ENCODE results near the gene KCTD18.

Gene KCTD18

GRCh38 chr2:200528228-200528627 is 18.4 kb upstream of the KCTD18 start:
- no peak overlapping the region for H3K27ac ChIP-seq
- peaks cover 7% of the 10 kb centered on the region for H3K36me3 ChIP-seq
- H3K9me3 ChIP-seq = no peaks in the 10 kb centered on the region
- peaks cover 16 to 17% of the 10 kb centered on the region in 2 experiments for H3K4me1 ChIP-seq (ENCODE audit: control insufficient read depth in 1 of 2, insufficient read depth in 1 of 2, low read depth in 1 of 2, low read length in 1 of 2)
- no peak for TF ChIP-seq CTCF (IDR thresholded peaks at IDR 0.05)
- H3K27me3 ChIP-seq = peaks cover 10% of the 10 kb centered on the region
- no peak overlapping the region for H3K4me3 ChIP-seq (ENCODE audit: low read depth in 1 of 2, low read length in 1 of 2)

GRCh38 chr2:200525882-200526651 is 16.2 kb upstream of the KCTD18 start, which contains the start of gene SGO2:
TSS of gene SGO2 (plus strand) at chr2:200526207. CDS start at chr2:200532976, 6,769 bp downstream.
- Histone ChIP-seq H3K36me3 (no peaks in the 10 kb centered on the region), H3K27ac (peak within 1 kb of the TSS; percentile 61), H3K9me3 (no peaks in the 10 kb centered on the region), H3K4me1 (ENCODE audit: control insufficient read depth in 1 of 2, insufficient read depth in 1 of 2, low read depth in 1 of 2, low read length in 1 of 2) (peaks cover 16 to 17% of the 10 kb centered on the region in 2 experiments), H3K27me3 (peaks cover 22% of the 10 kb centered on the region), H3K4me3 (ENCODE audit: low read depth in 1 of 2, low read length in 1 of 2) (peak within 1 kb of the TSS; percentile 80 to 86)
- peak; percentile 46 for TF ChIP-seq CTCF (IDR thresholded peaks at IDR 0.05)

- peaks cover 16 to 17% of the 10 kb centered on the region in 2 experiments for H3K4me1 ChIP-seq (ENCODE audit: control insufficient read depth in 1 of 2, insufficient read depth in 1 of 2, low read depth in 1 of 2, low read length in 1 of 2)
- H3K9me3 ChIP-seq = no peaks in the 10 kb centered on the region
- H3K27ac ChIP-seq = peak overlapping the region; percentile 61
- TF ChIP-seq CTCF (IDR thresholded peaks at IDR 0.05) = no peak
- H3K4me3 ChIP-seq (ENCODE audit: low read depth in 1 of 2, low read length in 1 of 2) = peak overlapping the region; percentile 80 to 86
- H3K27me3 ChIP-seq = peaks cover 23% of the 10 kb centered on the region
- no peaks in the 10 kb centered on the region for H3K36me3 ChIP-seq
Measured at GRCh38 chr2:200525551-200525881, 15.6 kb upstream of the KCTD18 start.

- peaks cover 23% of the 10 kb centered on the region for H3K27me3 ChIP-seq
- peaks cover 16 to 17% of the 10 kb centered on the region in 2 experiments for H3K4me1 ChIP-seq (ENCODE audit: control insufficient read depth in 1 of 2, insufficient read depth in 1 of 2, low read depth in 1 of 2, low read length in 1 of 2)
- peak overlapping the region in 1 of 2 experiments; percentile 80 for H3K4me3 ChIP-seq (ENCODE audit: low read depth in 1 of 2, low read length in 1 of 2)
- no peak overlapping the region for H3K27ac ChIP-seq
- H3K9me3 ChIP-seq = no peaks in the 10 kb centered on the region
- TF ChIP-seq CTCF (IDR thresholded peaks at IDR 0.05) = no peak
- H3K36me3 ChIP-seq = no peaks in the 10 kb centered on the region
Measured at GRCh38 chr2:200525066-200525465, 15.2 kb upstream of the KCTD18 start.

- Histone ChIP-seq H3K9me3 (no peaks in the 10 kb centered on the region), H3K36me3 (no peaks in the 10 kb centered on the region), H3K27ac (no peak overlapping the region), H3K4me3 (ENCODE audit: low read depth in 1 of 2, low read length in 1 of 2) (no peak overlapping the region), H3K27me3 (peaks cover 23% of the 10 kb centered on the region), H3K4me1 (ENCODE audit: control insufficient read depth in 1 of 2, insufficient read depth in 1 of 2, low read depth in 1 of 2, low read length in 1 of 2) (peaks cover 16 to 17% of the 10 kb centered on the region in 2 experiments)
- no peak for TF ChIP-seq CTCF (IDR thresholded peaks at IDR 0.05)
Measured at GRCh38 chr2:200523604-200524003, 13.7 kb upstream of the KCTD18 start.

Data from neutrophil (primary cell).